Erythroblast (primary cell): ENCODE measurements around the gene ZNF230.

Experiments used
- GATA1 ChIP-seq: IDR thresholded peaks from 2 replicates; pipeline ENCODE4 v1.6.1; 2011; ENCODE audit warnings: low read depth, mild to moderate bottlenecking, control low read depth, low read length, moderate library complexity
- POLR2A ChIP-seq: IDR thresholded peaks from 2 replicates; pipeline ENCODE4 v1.6.1; 2011; ENCODE audit warnings: mild to moderate bottlenecking, low read length

- TF ChIP-seq POLR2A (no peak), GATA1 (no peak)
Measured at GRCh38 chr19:43966079-43966694, 36.6 kb upstream of the ZNF230 start.
